Endometrial microvascular endothelial cells (primary cell): Measurements from ENCODE around the gene CBFA2T2. TPM values are rescaled to one million over a fixed set of nuclear protein-coding genes. Genes with fewer than 3 reads are reported as not detected.
"Not testable (repeated sequence)": the region's sequence is repeated elsewhere in the genome, so short reads cannot be mapped to it uniquely, and the experiment has no call there.

Experiments
- in situ Hi-C: cut with HindIII; loops from 2 replicates; pipeline ENCODE4 v1.10.0; 2017; ENCODE audit warnings: low sequenced_read_pairs, low pct_unique_long_range_greater_than_20kb; ENCODE audit errors: inconsistent ontology term
- total RNA-seq: library from RNA; depleted of rRNA; stranded (reverse); fragments of >200 nt; gene quantifications from one replicate; pipeline ENCODE4 v1.2.3, GENCODE V29; 2015; ENCODE audit errors: inconsistent ontology term

The CBFA2T2 gene
- 5.4 TPM for total RNA-seq

DNA sequence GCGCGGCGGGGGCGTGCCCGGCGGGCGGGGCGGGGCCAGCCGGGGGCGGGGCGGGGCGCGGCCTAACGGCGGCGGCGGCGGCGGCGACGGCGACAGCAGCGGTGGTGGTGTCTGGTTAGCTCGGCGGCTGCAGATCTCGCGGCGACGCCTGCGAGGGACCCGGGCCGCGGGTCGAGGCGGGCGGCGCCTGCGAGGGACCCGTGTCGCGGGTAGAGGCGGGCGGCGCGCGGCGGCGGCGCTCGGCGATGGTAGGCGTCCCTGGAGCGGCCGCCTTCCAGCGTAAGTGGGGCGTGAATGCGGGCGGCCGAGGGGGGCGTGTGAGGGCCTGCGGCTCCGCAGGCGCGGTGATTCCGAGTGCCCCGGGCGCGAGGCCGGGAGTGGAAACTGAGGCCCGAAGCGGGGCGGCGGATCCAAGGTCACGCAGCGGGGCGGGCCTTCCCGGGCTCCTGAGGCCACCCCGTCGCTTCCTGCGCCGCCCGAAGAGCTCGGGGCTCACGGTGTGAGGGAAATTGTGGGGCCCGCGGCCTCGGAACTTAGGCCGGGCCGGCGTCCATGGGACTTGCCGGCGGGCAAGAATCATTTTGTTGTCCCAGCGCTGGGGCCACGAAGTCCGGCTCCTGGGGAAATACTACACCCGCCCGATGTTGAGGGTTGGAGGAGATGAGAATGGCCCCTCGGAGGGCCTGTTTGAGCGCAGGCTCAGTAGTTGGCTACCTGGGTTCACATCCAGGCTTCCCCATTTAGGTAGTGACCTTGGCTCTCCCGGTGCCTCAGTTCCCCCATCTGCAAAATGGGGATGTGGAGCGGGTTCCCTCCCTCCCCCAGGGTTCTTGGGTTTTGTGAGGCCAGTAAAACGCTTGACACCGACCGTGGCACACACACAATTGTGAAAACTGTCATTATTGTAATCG is at the start of gene CBFA2T2:
CBFA2T2 (plus strand) TSS at position 74 of the 911 bp plus-strand sequence; CDS start at position 246, 172 bp downstream.
- in situ Hi-C loops = no loop called here

DNA sequence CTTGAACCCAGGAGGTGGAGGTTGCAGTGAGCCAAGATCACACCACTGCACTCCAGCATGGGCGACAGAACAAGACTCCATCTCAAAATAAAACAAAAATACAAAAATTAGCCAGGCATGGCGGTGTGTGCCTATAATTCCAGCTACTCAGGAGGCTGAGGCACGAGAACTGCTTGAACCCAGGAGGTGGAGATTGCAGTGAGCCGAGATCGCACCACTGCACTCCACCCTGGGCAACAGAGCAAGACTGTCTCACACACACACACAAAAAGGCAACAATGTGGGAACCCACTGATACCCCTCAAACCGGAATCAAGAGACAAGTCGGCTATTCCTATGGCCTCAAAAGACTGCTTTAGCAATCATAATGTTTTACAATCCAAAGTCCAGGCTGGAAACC is 49.3 kb upstream of the CBFA2T2 start:
- in situ Hi-C loops = not testable (repeated sequence)

DNA sequence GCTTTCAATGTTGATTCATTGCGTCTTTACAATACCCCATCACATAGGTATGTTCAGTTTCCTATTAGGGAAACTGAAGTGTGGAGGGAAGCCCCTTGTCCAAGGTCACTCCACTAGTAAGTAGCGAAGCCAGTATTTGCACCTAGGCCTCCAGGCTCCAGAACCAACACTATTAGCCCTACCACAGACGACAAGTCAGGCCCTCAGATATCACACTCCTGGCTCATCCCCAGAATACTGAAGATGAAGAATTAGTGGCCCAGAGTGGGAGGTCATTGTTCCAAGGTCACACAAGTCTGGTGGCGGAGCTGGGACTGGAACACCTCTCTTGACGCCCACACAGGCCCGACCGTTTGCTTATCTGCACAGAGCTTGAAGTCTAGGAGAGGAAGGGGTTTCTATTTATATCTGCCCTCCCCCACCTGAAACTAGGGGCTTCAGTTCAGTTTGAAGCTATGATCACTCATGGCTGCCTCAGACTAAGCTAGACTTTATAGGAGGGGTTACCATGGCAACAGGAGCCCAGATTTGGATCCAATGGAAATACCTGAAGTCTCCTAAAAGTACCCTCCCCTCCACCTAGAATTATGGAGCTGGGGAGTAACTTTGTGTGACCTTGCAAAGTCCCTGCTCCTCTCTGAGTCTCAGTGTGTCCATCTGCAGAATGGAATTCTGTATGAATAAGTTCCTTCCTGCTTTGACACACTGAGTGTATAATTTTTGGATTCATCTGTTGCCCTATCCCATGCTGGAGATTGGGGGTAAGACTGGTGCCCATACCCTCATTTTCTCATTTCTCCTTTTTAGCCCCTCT is 48.5 kb upstream of the CBFA2T2 start:
- in situ Hi-C loops = no loop called here

DNA sequence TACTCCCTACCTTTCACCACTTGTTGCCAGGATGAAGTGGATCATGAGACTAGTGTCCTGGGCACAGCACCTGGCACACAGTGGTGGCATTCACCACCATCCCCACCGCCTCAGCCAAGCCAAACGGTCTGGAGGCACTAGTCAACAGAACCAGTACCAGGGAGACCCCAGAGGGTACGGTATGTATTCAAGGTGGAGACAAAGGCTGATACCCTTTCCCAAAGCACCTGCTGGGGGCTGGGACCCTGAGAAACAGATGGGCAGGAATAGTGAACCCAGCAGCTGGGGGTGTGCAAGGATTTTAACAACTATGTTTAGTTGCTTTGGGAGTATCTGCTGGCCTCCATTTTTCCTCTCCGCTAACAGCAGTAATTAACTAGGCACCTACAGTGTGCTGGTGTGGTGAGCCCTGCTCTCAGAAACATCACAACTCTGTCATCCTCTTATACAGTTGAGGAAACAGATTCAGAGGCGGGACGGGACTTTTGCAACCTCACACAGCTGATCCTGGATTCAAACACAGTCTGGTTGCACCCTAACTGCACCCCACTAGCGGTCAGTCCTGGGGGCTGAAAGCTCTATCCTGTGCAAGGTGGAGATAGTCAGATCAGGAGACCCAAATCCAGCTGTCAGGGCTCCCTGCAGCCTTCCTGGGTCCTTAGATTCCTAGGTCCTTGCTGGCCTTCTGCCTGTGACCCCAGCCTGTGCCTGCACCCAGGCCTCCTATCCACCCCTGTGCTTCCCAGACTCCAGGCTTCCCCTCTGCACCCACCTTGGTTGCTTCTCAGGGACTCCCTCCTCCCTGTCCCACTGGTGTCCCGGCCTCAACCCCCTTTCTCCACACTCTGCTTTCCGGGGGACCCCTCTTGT is 47.5 kb upstream of the CBFA2T2 start:
- in situ Hi-C loops = no loop called here

DNA sequence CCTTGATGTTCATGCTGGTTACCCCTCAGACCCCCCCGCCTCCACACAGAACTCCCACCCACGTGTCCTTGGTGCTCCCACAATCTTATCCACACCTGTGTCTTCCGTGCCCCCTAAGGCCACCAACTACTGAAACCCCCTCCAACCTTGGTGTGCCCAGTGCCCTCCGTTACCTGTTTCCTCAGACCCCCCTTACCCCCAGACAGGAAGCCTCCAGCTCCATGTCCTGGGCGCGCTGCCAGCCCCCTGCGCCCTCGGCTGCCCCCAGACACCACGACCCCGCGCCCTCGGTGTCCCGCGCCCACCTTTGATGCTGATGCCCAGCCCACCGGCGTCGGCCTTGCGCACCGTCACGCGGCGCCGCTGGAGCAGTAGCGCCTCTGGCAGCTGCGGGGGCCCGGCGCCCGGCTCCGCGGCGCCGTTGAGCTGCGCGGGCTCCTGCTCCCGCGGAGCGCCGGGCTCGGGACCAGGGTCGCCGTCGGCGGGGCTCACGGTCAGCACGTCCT is 46.8 kb upstream of the CBFA2T2 start:
- in situ Hi-C loops = no loop called here

DNA sequence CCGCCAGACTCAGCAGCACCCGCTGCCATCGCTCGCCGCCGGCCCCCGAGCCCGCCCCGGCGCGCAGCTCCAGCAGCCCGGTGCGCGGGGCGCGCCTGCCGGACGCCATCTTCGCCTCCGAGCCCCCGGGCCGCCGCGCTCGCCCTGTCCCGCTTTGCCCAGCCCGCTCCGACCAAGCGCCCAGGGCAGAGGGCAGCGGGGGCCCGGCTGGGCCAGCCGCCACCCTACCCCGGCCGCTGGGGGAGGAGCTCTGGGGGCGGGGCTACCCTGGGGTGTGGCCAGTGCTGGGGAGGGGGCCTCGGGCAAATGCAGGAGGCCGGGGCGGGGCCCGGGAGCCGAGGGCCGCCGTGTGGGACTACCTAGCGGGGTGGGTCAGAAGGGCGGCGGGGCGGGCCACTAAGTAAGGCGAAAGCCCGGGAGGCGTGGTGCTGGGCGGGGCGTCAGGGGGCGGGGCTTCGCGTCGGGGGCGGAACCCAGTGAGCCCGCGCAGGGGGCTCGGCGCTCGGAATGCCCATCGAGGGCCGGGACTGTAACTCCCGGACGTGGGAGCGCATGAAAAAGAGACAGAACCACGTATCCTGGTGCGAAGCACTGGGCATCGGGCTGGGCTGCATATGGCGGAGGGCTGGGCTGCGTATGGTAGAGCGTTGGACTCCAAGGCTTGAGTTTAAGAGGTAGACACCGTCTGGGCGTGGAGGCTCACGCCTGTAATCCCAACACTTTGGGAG is 46.2 kb upstream of the CBFA2T2 start, which contains the start of gene SNTA1:
SNTA1 (minus strand) TSS at position 252 of the 728 bp plus-strand sequence; CDS start at position 109, 143 bp downstream.
- in situ Hi-C loops = no loop called here

DNA sequence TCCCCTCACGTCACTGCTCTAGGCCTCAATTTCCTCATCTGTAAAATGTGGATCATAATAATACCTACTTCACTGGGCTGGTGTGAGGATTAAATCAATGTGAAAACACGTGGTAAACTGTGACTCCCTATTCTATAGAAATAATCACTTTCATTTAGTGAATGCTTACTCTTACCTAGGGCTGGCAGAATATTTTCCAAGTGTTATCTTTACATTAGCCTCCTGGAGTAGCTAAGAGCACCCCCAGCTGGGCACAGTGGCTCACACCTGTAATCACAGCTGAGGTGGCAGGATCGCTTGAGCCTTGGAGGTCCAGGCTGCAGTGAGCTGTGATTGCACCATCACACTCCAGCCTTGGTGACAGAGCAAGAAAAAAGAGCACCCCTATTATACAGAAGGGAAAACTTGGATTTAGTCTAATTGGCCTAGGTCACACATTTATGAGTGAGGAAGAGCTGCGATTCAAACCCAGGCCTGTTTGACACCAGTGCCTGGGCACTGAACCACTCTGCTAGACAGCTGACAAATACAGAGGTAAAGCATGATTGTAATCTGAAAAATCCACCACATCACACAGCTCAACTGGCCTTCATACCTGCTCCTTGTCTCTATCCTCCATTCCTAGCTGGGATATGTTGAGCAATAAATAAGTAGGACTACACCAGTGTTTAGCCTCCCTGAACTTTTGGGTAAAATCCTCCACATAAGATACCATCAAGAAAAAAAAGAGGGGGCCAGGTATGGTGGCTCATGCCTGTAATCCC is 44.9 kb upstream of the CBFA2T2 start:
- in situ Hi-C loops = no loop called here

DNA sequence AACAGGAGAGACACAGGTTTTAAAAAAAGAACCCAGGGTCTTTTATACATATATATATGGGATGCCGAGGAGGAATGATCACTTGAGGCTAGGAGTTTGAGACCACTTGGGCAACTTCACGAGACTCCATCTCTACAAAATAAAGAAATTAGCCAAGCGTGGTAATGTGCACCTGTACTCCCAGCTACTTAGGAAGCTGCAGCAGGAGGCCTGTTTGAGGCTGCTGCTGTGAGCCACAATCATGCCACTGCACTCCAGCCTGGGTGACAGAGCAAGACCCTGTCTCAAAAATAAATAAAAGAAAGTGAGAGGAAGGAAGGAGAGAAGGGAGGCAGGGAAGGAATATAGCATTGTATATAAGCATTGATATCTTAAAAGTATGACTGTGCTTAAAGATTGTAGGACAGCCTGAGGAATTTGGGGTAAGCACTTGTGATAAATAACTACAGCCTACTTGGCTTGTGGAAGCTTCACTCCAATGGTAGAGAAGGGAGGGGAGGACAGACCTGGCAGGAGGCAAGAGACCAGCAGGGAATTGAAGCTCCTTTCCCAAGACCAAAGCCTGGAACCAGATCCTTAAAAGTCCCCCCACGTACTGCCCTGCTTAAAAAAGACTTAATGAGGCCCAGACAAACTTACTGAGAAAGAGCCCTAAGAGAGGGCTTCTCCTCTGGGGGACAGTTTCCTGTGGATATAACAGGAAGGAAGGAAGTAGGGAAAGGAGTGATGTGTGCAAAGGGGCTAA is 43.8 kb upstream of the CBFA2T2 start:
- in situ Hi-C loops = no loop called here

DNA sequence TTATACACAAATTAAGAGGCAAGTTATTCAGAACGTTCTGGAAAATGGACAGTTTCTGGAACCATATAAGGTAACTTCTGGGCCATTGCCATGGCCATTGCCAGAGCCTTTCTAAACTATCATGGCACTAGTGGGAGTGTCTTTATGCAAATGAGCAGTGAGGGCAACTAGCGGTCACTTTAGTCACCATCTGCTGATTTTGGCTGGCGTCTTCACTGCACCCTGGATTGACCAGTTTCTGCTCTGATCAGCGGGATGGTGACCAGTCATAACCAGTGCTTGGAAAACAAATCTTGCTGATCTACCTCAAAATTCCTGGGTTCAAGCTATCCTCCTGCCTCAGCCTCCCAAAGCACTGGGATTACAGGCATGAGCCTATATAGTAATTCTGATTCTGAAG is 39.0 kb upstream of the CBFA2T2 start:
- in situ Hi-C loops = no loop called here

DNA sequence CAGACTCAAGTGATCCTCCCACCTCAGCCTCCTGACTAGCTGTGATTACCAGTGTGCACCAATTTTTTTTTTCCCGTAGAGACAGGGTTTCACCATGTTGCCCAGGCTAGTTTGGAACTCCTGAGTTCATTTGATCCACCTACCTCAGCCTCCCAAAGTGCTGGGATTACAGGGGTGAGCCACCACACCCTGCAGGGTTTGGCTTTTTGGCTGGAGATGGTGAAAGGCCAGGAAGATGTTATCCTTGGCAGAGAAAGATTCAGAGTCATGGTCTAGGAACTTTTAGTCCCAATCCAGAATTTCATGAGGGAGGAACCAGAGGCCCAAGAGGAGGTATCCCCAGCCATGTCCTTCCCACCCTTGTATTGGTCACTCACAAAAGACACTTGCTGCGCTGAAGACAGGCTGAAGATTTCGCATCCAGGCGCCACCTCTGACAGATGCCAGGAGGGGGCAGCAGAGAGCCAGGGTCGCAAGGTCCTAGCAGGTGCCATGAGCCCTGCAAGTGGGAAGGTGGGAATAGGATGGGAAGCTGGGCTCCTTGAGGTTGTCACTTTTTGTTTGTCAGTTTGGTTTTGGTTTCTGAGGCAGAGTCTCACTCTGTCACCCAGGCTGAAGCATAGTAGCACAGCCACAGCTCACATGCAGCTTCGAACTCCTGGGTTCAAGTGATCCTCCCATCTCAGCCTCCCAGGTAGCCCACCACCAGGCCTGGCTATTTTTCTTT is 32.8 kb upstream of the CBFA2T2 start:
- in situ Hi-C loops = not testable (repeated sequence)

DNA sequence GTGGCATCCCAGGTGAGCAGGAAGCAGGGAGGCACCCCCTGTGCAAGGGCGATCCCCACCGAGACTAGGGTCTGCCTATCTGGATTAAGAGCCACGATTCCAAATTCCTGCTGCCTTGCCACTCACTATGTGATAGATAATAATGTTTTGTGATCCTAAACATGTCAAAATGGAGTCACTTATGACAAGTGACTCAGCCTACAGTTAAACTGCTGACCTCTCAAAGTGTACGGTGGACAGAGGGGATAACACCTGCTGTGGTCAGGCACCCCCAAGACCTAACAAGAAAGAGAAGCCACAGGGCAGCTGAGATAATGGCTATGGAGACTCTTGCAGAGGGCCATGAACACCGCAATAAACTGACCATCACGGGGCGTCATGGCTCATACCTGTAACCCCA is 30.3 kb upstream of the CBFA2T2 start:
- in situ Hi-C loops = no loop called here

DNA sequence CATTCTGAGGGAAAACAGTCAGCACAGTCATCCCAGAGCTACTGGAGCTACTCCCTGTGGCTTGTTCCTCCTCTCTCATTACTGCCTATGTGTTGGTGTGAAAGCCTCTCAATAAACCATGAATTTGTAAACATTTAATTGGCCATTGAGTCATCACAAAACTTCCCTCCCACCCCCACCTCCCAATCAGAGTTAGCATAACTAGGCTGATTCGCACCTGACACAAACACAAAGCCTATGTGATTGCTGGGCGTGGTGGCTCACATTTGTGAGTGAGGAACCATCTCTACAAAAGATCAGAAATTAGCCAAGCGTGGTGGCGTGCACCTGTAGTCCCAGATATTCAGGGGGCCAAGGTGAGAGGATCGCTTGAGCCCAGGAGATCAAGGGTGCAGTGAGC is 29.2 kb upstream of the CBFA2T2 start:
- in situ Hi-C loops = no loop called here

DNA sequence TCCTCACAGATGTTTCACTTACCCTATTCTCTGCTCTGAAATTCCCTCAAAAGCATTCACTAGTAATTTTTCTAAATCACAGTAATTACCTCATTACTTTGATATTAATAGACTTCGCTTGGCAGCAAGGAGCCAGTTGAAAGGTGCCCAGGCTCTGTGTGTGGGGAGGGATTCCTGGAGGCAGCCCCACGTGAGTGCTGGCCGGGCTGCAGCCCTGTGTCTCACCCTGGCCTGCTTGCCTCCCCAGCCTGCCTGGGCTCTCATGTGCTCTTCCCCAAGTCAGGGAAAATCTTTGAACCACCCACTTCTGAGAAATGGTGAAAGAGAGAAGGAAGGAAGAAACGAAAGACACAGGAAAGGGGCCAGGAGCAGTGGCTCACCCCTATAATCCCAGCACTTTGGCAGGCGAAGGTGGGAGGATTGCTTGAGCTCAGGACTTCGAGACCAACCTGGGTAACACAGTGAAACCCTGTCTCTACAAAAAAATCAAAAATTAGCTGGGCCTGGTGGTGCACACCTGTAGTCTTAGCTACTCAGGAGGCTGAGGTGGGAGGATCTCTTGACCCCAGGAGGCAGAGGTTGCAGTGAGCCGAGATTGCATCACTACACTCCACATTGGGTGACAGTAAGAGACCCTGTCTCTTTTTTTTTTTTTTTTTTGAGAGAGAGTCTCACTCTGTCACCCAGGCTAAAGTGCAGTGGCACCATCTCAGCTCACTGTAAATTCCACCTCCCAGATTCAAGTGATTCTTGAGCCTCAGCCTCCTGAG is 26.4 kb upstream of the CBFA2T2 start:
- in situ Hi-C loops = no loop called here

DNA sequence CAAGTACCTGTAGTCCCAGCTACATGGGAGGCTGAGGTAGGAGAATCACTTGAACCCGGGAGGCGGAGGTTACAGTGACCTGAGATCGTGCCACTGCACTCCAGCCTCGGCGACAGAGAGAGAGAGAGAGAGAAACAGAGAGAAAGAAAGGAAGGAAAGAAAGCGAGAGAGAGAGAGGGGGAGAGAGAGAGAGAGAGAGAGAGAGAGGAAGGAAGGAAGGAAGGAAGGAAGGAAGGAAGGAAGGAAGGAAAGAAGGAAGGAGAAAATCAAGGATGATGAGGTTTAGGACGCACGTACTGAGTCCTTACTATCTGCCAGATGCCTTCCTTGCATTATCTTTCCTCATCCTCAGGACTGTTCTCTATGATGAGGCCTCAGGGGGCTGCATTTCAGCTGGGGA is 25.1 kb upstream of the CBFA2T2 start:
- in situ Hi-C loops = not testable (repeated sequence)

DNA sequence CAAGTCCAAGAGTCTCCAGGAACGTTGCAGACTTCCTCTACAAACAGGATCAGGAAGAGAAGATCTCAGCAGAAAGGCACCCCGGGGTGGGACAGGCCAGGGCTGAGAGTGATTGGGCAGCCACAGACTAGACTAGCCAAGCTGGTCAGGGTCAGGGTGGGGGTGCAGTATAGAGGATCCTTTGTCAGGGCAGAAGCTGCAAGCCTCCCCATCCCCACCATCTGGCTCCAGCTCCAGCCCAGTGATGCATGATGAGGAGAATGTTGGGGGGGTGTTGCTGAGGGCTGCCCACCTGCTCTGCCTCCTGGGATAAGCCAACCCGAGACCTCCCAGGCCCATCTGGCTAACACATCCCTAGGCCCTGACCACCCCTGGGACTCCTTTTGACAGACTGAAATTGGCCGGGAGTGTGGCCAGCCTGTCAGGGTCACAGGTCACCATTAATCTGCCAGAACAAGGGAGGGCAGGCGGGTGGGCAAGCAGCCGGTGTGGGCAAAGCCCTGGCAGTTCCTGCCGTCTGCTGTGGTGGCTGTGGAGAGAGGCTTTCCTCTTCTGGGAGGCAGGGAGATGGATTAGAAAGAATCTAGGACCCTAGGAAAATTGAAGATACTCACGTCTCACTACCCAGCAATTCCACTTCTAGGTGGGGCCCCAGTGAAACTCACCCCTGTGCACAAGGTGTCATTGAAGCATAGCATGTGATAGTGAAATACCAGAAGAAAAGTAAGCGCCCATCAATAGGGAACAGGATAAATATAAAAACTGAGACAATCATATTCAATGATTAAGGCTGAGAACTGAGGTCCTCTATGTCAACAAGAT is 24.2 kb upstream of the CBFA2T2 start:
- in situ Hi-C loops = no loop called here
